OCI-LY1 (cell line): ENCODE data around the gene LMO1.

Source experiments
- H2AFZ ChIP-seq: fragments of 200-600 bp; sonication (generic), shearing (Covaris generic); 2 replicates; pipeline ENCODE4 v1.6.0; 2014; ENCODE audit warnings: antibody characterized with exemption, mild to moderate bottlenecking, low read length
- H3F3A ChIP-seq: fragments of 200-600 bp; sonication (generic), shearing (Covaris generic); 2 replicates; pipeline ENCODE4 v1.6.0; 2014; ENCODE audit warnings: mild to moderate bottlenecking, antibody characterized with exemption, low read length, moderate library complexity; ENCODE audit not compliant: insufficient read depth
- H3K27ac ChIP-seq: fragments of 200-600 bp; sonication (generic); 2 replicates; pipeline ENCODE4 v1.5.1; 2014; ENCODE audit warnings: low read length, mixed run types, mild to moderate bottlenecking, low read depth; ENCODE audit not compliant: poor library complexity, severe bottlenecking
- H3K27me3 ChIP-seq: fragments of 200-600 bp; sonication (generic); 2 replicates; pipeline ENCODE4 v1.6.0; 2014; ENCODE audit warnings: antibody characterized with exemption, mild to moderate bottlenecking, low read length, moderate library complexity; ENCODE audit not compliant: insufficient read depth
- H3K36me3 ChIP-seq: fragments of 200-600 bp; sonication (generic); 2 replicates; pipeline ENCODE4 v1.6.1; 2014; ENCODE audit warnings: mild to moderate bottlenecking, antibody characterized with exemption, low read length, moderate library complexity, mixed read lengths; ENCODE audit not compliant: insufficient read depth
- H3K4me1 ChIP-seq: fragments of 200-600 bp; sonication (generic); 2 replicates; pipeline ENCODE4 v1.5.1; 2014; ENCODE audit warnings: mild to moderate bottlenecking, low read length, moderate library complexity; ENCODE audit not compliant: insufficient read depth, severe bottlenecking
- H3K4me2 ChIP-seq: fragments of 200-600 bp; sonication (generic), shearing (Covaris generic); 2 replicates; pipeline ENCODE4 v1.6.1; 2014; ENCODE audit warnings: low read length
- H3K4me3 ChIP-seq: fragments of 200-600 bp; sonication (generic); 2 replicates; pipeline ENCODE4 v1.5.1; 2014; ENCODE audit warnings: low read length, low read depth, mild to moderate bottlenecking, mixed read lengths; ENCODE audit not compliant: poor library complexity, severe bottlenecking
- H3K79me2 ChIP-seq: fragments of 200-600 bp; shearing (Covaris generic); 2 replicates; pipeline ENCODE4 v1.6.1; 2016; ENCODE audit warnings: mixed run types, low read length, mixed read lengths; ENCODE audit not compliant: insufficient read depth
- H3K9ac ChIP-seq: fragments of 200-600 bp; sonication (generic), shearing (Covaris generic); 2 replicates; pipeline ENCODE4 v1.6.1; 2014; ENCODE audit warnings: mild to moderate bottlenecking, low read length, mixed read lengths
- H3K9me2 ChIP-seq: fragments of 200-600 bp; sonication (generic), shearing (Covaris generic); 2 replicates; pipeline ENCODE4 v1.6.1; 2014; ENCODE audit warnings: low read depth, mild to moderate bottlenecking, low read length, mixed read lengths
- H3K9me3 ChIP-seq: fragments of 200-600 bp; shearing (Covaris generic); 2 replicates; pipeline ENCODE4 v1.6.1; 2014; ENCODE audit warnings: low read length, mixed read lengths
- H4K20me1 ChIP-seq: fragments of 200-600 bp; sonication (generic), shearing (Covaris generic); 2 replicates; pipeline ENCODE4 v1.6.0; 2016; ENCODE audit warnings: mild to moderate bottlenecking, low read length; ENCODE audit not compliant: insufficient read depth
- CTCF ChIP-seq: fragments of 200-600 bp; sonication (generic), shearing (Covaris generic); IDR thresholded peaks from 2 replicates; pipeline ENCODE4 v1.5.1; 2017; ENCODE audit warnings: mild to moderate bottlenecking, antibody characterized with exemption, low read length, moderate library complexity, mixed read lengths
- EZH2 ChIP-seq: fragments of 200-600 bp; sonication (generic), shearing (Covaris generic); IDR thresholded peaks from 2 replicates; pipeline ENCODE4 v1.8.0; 2017; ENCODE audit warnings: borderline replicate concordance, mixed run types, mild to moderate bottlenecking, antibody characterized with exemption, low read length, moderate library complexity, mixed read lengths

Gene LMO1

GRCh38 chr11:8293171-8293570 is 29.5 kb upstream of the LMO1 start:
- no peaks in the 10 kb centered on the region for H3K79me2 ChIP-seq
- no peaks in the 10 kb centered on the region for H3K36me3 ChIP-seq
- H3K9me2 ChIP-seq = no peaks in the 10 kb centered on the region
- H3K4me1 ChIP-seq = no peaks in the 10 kb centered on the region
- no peak overlapping the region for H3K4me2 ChIP-seq
- H3K4me3 ChIP-seq = no peak overlapping the region
- H3F3A ChIP-seq = no peaks in the 10 kb centered on the region
- no peak for TF ChIP-seq EZH2
- no peak for TF ChIP-seq CTCF
- no peak overlapping the region for H3K9ac ChIP-seq
- H3K9me3 ChIP-seq = no peaks in the 10 kb centered on the region
- no peak overlapping the region for H3K27ac ChIP-seq
- no peak overlapping the region for H2AFZ ChIP-seq
- no peaks in the 10 kb centered on the region for H4K20me1 ChIP-seq
- H3K27me3 ChIP-seq = peaks cover 3% of the 10 kb centered on the region; the same call in 1 of the 2 replicates

- H2AFZ ChIP-seq = no peak overlapping the region
- no peaks in the 10 kb centered on the region for H3K9me2 ChIP-seq
- H3K4me1 ChIP-seq = no peaks in the 10 kb centered on the region
- H3K27me3 ChIP-seq = peaks cover 3% of the 10 kb centered on the region; the same call in 1 of the 2 replicates
- H3K4me3 ChIP-seq = no peak overlapping the region
- no peak overlapping the region for H3K27ac ChIP-seq
- H4K20me1 ChIP-seq = no peaks in the 10 kb centered on the region
- H3K36me3 ChIP-seq = no peaks in the 10 kb centered on the region
- H3K9me3 ChIP-seq = no peaks in the 10 kb centered on the region
- no peak overlapping the region for H3K4me2 ChIP-seq
- H3K79me2 ChIP-seq = no peaks in the 10 kb centered on the region
- TF ChIP-seq CTCF (no peak), EZH2 (no peak)
- H3F3A ChIP-seq = no peaks in the 10 kb centered on the region
- H3K9ac ChIP-seq = no peak overlapping the region
Observed at GRCh38 chr11:8292351-8292750, 28.7 kb upstream of the LMO1 start.

- Histone ChIP-seq H3K27me3 (peaks cover 3% of the 10 kb centered on the region; the same call in 1 of the 2 replicates), H3K27ac (no peak overlapping the region), H3K4me3 (no peak overlapping the region), H3K79me2 (no peaks in the 10 kb centered on the region), H3K9me3 (no peaks in the 10 kb centered on the region), H3K4me2 (no peak overlapping the region), H4K20me1 (no peaks in the 10 kb centered on the region), H3K9me2 (no peaks in the 10 kb centered on the region), H3K36me3 (no peaks in the 10 kb centered on the region), H3F3A (no peaks in the 10 kb centered on the region), H2AFZ (no peak overlapping the region), H3K4me1 (no peaks in the 10 kb centered on the region), H3K9ac (no peak overlapping the region)
- TF ChIP-seq EZH2 (no peak), CTCF (no peak)
Observed at GRCh38 chr11:8291421-8292350, 28.0 kb upstream of the LMO1 start.
